GM10248 (cell line): Measurements from ENCODE around the gene SLC25A22.

Source experiments
- CTCF ChIA-PET: fragments of 300-600 bp; sonication (Branson Sonifier 250); formaldehyde crosslinking; extraction: SDS; loops from one replicate; lab custom pipeline; 2021; ENCODE audit warnings: antibody characterized with exemption; lab: Yijun Ruan, JAX
- POLR2A ChIA-PET: fragments of 350-650 bp; sonication (Branson Sonifier 250); formaldehyde crosslinking; extraction: SDS; loops from one replicate; lab custom pipeline; 2020; ENCODE audit warnings: antibody characterized with exemption; lab: Yijun Ruan, JAX
- DNase-seq: peaks from one replicate; pipeline ENCODE4 v3.0.0; 2012; ENCODE audit errors: extremely low spot score
- TF ChIP-seq, protein P1 (sequence below): IDR thresholded peaks from 2 replicates; pipeline ENCODE4 v1.5.1; 2012; ENCODE audit warnings: mild to moderate bottlenecking, low read depth; ENCODE audit errors: extremely low read depth, missing control alignments, control extremely low read depth

Gene SLC25A22

DNA sequence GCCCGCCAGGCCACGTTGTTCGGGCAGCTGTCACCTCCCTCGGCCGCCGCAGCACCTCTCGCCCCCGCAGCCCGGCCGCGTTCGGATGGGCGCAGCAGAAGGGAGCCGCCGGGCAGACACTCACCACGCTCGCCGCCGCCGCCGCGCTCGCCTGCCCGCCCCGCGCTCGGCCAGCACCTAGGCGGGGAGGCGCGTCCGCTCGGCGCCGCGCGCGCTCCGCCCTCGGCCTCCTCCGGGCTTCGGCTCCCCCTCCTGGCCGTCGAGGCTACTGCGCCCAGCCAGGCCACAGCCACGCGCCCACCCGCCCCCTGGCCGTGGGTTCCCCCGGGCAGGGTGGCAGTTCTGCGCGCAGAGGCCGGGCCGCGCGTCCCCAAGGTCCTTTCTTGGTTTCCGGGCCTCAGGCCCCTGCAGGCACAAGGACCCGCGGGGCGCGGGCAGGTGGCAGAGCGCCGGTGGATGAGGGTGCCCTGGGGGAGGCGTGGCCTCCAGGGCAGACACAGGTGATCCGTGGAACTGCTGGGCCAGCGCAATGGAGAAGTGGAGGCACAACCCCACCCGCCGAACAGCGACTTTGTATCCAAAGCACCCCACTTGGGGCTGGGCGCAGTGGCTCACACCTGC, at the start of gene SLC25A22:
SLC25A22 (minus strand) TSS at position 189 of the 621 bp plus-strand sequence. CDS start 3,275 bp downstream, outside the sequence.
- peak; percentile 93 for DNase-seq
- ChIA-PET POLR2A (no interaction called here), CTCF (interaction anchor here (1.0 to 1.2 kb wide), 3 partner anchors 11 to 102 kb away, joined by 3 to 6 read pairs (median 4); partner anchors contain the start of genes RPLP2 and TMEM80)
- TF ChIP-seq, protein P1, sequence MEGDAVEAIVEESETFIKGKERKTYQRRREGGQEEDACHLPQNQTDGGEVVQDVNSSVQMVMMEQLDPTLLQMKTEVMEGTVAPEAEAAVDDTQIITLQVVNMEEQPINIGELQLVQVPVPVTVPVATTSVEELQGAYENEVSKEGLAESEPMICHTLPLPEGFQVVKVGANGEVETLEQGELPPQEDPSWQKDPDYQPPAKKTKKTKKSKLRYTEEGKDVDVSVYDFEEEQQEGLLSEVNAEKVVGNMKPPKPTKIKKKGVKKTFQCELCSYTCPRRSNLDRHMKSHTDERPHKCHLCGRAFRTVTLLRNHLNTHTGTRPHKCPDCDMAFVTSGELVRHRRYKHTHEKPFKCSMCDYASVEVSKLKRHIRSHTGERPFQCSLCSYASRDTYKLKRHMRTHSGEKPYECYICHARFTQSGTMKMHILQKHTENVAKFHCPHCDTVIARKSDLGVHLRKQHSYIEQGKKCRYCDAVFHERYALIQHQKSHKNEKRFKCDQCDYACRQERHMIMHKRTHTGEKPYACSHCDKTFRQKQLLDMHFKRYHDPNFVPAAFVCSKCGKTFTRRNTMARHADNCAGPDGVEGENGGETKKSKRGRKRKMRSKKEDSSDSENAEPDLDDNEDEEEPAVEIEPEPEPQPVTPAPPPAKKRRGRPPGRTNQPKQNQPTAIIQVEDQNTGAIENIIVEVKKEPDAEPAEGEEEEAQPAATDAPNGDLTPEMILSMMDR = peak; percentile 84

DNA sequence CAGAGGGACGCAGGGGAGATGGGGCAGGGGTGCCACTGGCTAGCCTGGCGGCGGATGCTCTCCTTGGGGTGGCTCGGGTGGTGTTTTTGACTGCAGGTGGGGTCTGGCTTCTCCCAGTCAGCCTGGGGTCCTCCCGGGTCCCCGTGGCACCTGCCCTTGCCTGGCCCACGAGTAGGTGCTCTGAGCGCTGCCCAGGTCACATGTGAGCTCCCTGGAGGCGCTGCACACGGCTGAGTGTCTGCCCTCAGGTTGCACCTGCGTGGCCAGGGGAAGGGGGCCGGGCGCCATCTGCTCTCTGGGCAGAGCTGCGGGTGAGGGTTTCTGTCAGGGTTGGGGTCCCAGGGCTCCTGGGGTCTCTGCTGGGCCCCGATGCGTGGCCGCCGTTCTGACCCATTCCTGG, 49.8 kb upstream of the SLC25A22 start:
- DNase-seq = no peak
- POLR2A ChIA-PET = no interaction called here
- CTCF ChIA-PET = interaction anchor here (0.8 to 3.7 kb wide), 23 partner anchors 8 to 206 kb away, joined by 3 to 48 read pairs (median 5); no protein-coding TSS in a partner anchor
- TF ChIP-seq, protein P1 = no peak

DNA sequence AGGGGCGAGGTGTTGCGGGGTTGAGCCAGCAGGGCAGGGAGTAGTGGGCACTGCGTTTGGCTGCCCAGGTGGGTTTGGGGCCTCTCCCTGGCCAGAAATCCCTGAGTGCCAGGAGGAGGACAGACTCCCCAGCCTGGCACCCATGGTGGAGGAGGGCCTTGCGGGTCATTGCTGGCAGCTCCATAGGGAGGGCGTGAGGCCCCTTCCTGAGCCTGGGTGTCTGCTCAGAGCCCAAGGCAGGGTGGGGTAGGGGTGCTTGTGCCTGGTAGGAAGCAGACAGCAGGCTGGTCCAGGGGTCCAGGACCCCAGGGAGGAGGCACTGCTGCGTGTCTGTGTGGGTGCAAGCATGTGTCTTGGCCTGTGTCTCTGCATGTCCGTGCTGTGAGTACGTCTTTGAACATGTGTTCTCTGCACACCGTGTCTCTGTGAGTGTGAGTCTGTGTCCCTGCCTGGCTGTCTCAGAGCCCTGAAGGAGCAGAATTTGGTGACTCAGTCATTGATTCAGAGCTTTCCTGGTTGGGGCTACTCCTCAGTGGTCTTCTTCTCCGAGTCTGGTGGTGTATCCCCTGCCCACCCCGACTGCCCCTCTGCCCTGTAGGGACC, 48.5 kb upstream of the SLC25A22 start:
- TF ChIP-seq, protein P1 = no peak
- CTCF ChIA-PET = interaction anchor here (1.1 to 3.7 kb wide), 9 partner anchors 8 to 204 kb away, joined by 3 to 48 read pairs (median 7); no protein-coding TSS in a partner anchor
- no peak for DNase-seq

DNA sequence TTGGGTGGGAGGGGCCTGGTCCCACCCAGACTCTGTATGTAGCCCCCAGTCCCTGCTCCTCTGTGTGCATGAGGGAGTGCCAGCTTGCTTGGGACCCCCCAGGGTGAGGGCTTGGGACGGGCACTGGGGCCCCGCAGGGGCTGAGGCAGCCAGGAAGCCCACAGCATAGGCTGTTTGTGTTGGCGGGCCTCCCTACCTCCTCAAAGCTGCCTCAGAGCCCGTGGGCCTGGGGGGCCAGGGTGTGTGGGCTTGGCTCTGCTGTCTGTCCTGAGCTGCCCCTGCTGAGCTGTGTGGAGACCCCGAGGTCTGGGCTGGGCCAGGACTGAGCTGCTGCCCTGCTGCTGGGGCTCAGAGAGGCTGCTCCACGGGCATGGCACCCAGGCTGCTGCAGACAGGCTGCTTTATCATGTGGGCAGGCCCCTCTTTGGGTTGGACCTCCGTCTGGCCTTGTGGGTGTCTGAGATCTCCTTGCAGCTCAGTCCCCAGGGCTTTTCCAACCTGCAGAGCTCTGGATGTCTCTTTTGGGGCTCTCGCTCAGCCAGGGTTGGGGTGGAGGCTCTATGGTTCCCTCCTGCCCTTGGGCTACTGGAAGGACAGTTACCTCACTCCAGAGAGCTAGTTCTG, 47.9 kb upstream of the SLC25A22 start:
- no peak for DNase-seq
- ChIA-PET POLR2A (no interaction called here), CTCF (interaction anchor here (1.1 to 3.7 kb wide), 4 partner anchors 8 to 205 kb away, joined by 3 to 48 read pairs (median 10); no protein-coding TSS in a partner anchor)
- TF ChIP-seq, protein P1 = no peak

More for the DNA sequence above, 48.5 kb upstream of the SLC25A22 start:
- POLR2A ChIA-PET = no interaction called here

DNA sequence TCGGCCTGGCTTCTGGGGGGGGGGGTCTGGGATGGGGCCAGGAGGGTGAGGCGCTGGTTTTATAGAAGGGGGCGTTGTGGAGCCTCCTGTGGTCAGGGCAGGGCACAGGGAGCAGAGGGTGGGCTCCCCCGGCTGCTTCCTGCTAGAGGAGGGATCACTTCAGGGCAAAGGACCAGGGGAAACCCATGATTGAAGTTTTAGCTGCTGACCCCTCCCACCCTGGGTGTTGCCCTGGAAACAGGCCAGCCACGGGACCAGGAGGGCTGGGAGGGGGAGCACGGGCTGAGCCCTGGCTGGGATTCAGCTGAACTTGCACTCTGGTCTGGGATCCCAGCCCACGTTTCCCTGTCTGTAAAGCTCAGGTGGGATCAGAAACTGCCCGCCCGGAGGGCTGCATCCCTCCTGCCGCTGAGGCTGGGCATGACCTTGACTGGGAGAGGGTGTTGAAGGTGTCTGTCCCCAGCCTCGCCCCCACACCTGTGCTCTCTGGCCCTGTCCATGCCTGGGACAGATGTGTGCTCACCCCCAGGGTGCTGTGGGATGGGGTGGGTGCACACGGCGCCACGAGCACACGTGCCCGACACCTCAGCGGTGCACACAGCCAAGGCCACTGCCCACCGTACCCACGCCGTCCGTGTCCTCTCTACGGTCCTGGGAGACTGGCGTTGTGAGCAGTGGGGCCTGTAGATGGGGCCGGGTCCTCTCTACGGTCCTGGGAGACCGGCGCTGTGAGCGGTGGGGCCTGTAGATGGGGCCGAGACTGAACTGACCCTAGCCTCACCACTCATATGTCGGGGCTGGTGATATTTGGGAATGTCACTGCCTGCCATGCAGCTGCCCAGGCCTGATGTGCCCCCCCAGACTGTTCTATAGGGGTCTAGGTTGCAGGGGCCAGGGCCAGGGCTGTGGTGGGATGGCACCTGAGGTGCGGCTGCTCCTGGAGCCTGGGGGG, 46.9 kb upstream of the SLC25A22 start:
- TF ChIP-seq, protein P1 = no peak
- CTCF ChIA-PET = interaction anchor here (1.2 kb wide), 1 partner anchor 207 kb away, joined by 5 read pairs; no protein-coding TSS in a partner anchor
- peak; percentile 63 for DNase-seq
- POLR2A ChIA-PET = no interaction called here
